Measurements from ENCODE around the gene TANGO2.

DNA sequence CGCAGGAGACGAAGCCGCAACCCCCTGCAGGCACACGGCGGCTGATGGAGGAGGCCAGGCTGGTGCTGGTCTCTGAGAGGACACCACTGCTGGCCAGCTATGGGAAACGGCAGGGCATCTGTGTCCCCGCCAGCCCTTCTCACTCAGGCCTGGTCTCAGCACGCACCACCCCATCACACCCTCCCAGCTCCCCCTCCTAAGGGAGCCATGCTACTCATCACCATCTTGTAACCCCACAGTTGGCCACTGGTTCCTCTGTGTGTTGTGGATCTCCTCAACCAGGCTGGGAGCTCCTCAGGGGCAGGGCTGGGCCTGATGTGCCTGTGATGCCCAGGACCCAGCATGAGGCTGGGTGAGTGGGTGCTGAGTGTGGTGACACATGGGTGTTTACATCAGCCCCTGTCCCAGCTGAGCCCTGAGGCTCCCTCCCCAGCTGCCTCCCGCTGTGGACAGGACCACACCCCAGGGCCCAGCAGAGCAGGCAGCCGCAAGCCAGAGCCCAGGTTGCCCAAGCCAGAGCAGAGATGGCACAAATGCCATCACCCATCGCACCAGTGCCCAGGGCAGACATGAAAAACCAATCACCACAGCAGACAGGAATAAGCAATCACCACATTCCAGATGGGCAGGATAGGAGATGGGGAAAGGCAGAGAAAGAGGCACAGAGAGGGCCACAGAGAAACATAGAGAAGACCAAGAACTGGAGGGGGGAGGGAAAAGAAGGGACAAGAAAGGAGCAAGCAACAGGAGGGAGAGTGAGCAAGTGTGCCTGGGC lies 12.5 kb upstream of the TANGO2 start:
- TF ChIP-seq POLR2A (IDR thresholded peaks at IDR 0.05; ENCODE audit: low read length) (no peak), GATA1 (IDR thresholded peaks at IDR 0.05; ENCODE audit: low read depth, low read length) (no peak)
